HepG2 (cell line): ENCODE data around the gene POFUT2. TPM values are rescaled to one million over a fixed set of nuclear protein-coding genes. Genes with fewer than 3 reads are reported as not detected.

Experiments used
- ARID5B ChIP-seq: IDR thresholded peaks from 2 replicates; pipeline ENCODE4 v1.4.0; 2020; ENCODE audit warnings: mild to moderate bottlenecking, missing genetic modification reagents
- HDAC2 ChIP-seq: sonication (generic); formaldehyde crosslinking; IDR thresholded peaks from 2 replicates; pipeline ENCODE4 v1.4.0; 2020; ENCODE audit warnings: missing genetic modification reagents
- HMGXB3 ChIP-seq: sonication (generic); formaldehyde crosslinking; IDR thresholded peaks from 2 replicates; pipeline ENCODE4 v1.4.0; 2020; ENCODE audit warnings: missing genetic modification reagents, borderline replicate concordance
- ISX ChIP-seq: sonication (generic); formaldehyde crosslinking; conservative IDR thresholded peaks from 2 replicates; pipeline ENCODE4 v1.5.0; 2020; ENCODE audit warnings: missing genetic modification reagents
- LRRFIP1 ChIP-seq: sonication (generic); formaldehyde crosslinking; conservative IDR thresholded peaks from 2 replicates; pipeline ENCODE4 v1.4.0; 2020; ENCODE audit warnings: missing genetic modification reagents
- MED1 ChIP-seq: sonication (generic); formaldehyde crosslinking; IDR thresholded peaks from 2 replicates; pipeline ENCODE4 v1.4.0; 2020; ENCODE audit warnings: missing genetic modification reagents
- NFYB ChIP-seq: sonication (generic); formaldehyde crosslinking; IDR thresholded peaks from 2 replicates; pipeline ENCODE4 v1.4.0; 2020; ENCODE audit warnings: missing genetic modification reagents
- RELA ChIP-seq: sonication (generic); formaldehyde crosslinking; IDR thresholded peaks from 2 replicates; pipeline ENCODE4 v1.4.0; 2020; ENCODE audit warnings: missing genetic modification reagents
- SRSF1 ChIP-seq: fragments of 200-400 bp; formaldehyde crosslinking; optimal IDR thresholded peaks from 2 replicates; pipeline ENCODE3; 2017; ENCODE audit warnings: mild to moderate bottlenecking, low read depth, low read length, moderate library complexity
- TIGD3 ChIP-seq: sonication (generic); formaldehyde crosslinking; IDR thresholded peaks from 2 replicates; pipeline ENCODE4 v1.5.1; 2020; ENCODE audit warnings: mild to moderate bottlenecking, missing genetic modification reagents, borderline replicate concordance
- ZNF121 ChIP-seq: sonication (generic); formaldehyde crosslinking; IDR thresholded peaks from 2 replicates; pipeline ENCODE4 v1.5.0; 2020; ENCODE audit warnings: mild to moderate bottlenecking, missing genetic modification reagents
- ZNF232 ChIP-seq: sonication (generic); formaldehyde crosslinking; IDR thresholded peaks from 2 replicates; pipeline ENCODE4 v1.4.0; 2020; ENCODE audit warnings: missing genetic modification reagents, borderline replicate concordance
- ZNF441 ChIP-seq: sonication (generic); formaldehyde crosslinking; IDR thresholded peaks from 2 replicates; pipeline ENCODE4 v1.7.0; 2021; ENCODE audit warnings: missing genetic modification reagents, borderline replicate concordance
- ZNF513 ChIP-seq: sonication (generic); formaldehyde crosslinking; conservative IDR thresholded peaks from 2 replicates; pipeline ENCODE4 v1.5.0; 2020; ENCODE audit warnings: missing genetic modification reagents
- ZNF841 ChIP-seq: sonication (generic); formaldehyde crosslinking; IDR thresholded peaks from 2 replicates; pipeline ENCODE4 v1.8.1; 2023; ENCODE audit warnings: missing genetic modification reagents, borderline replicate concordance
- polyA plus RNA-seq, 8 experiments: library from polyadenylated mRNA; depleted of rRNA in 3 of 8; stranded (reverse) in 7 of 8; unstranded in 1 of 8; fragments of >200 nt; fragmentation: Illumina TruSeq in 4 of 8; extraction: Trizol in 4 of 8; gene quantifications; 2 replicates each; pipeline versions ENCODE4 v1.2.1 to v1.2.3, GENCODE V29; 2011 to 2016; ENCODE audit warnings: low read depth in 4 of 8, missing spikeins in 1 of 8, mixed read lengths in 1 of 8; ENCODE audit not compliant: insufficient read depth in 1 of 8
- total RNA-seq, 5 experiments: library from RNA; depleted of rRNA; stranded (reverse); fragments of >200 nt; fragmentation: Illumina TruSeq; extraction: Trizol; gene quantifications; 2 replicates each; pipeline ENCODE4 v1.2.3, GENCODE V29; 2016; ENCODE audit warnings: low read depth in 1 of 5

The POFUT2 gene
- total and polyA plus RNA-seq, 2 of the 13 experiments (the other 11 are each of a cell fraction or from before 2014, with no cell fraction given), result 22.8 to 24.0 TPM

- TF ChIP-seq NFYB, result no peak
- TF ChIP-seq ISX (CRISPR knock-in tag), result no peak
- TF ChIP-seq HDAC2, result peak; percentile 60; the same call in 1 of the 2 replicates
- TF ChIP-seq TIGD3 (CRISPR knock-in tag), result no peak
- TF ChIP-seq SRSF1, result no peak
- no peak for TF ChIP-seq RELA (CRISPR knock-in tag)
- no peak; the same call in 1 of the 2 replicates for TF ChIP-seq ARID5B (CRISPR knock-in tag)
- no peak for TF ChIP-seq LRRFIP1 (CRISPR knock-in tag)
- TF ChIP-seq ZNF232 (CRISPR knock-in tag), result no peak
- peak; percentile 64 for TF ChIP-seq MED1
- no peak for TF ChIP-seq ZNF513
- no peak for TF ChIP-seq ZNF841 (CRISPR knock-in tag)
- TF ChIP-seq ZNF121, result no peak
- TF ChIP-seq HMGXB3 (CRISPR knock-in tag), result no peak
- TF ChIP-seq ZNF441 (CRISPR knock-in tag), result no peak
These were observed 4.9 kb upstream of the POFUT2 start (continued) for GRCh38 chr21:45292399-45293219.
